Activated CD8-positive, alpha-beta memory T cell treated with anti-CD3 and anti-CD28 coated beads for 24 hours (primary cell): ENCODE measurements around the gene TRMU.

Experiments used
- DNase-seq: peaks from one replicate; pipeline ENCODE4 v3.0.0-alpha.2; 2020

TRMU gene, protein sequence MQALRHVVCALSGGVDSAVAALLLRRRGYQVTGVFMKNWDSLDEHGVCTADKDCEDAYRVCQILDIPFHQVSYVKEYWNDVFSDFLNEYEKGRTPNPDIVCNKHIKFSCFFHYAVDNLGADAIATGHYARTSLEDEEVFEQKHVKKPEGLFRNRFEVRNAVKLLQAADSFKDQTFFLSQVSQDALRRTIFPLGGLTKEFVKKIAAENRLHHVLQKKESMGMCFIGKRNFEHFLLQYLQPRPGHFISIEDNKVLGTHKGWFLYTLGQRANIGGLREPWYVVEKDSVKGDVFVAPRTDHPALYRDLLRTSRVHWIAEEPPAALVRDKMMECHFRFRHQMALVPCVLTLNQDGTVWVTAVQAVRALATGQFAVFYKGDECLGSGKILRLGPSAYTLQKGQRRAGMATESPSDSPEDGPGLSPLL

GRCh38 chr22:46335201-46336118 lies at the start of gene TRMU:
TRMU (plus strand) TSS chr22:46335714; CDS start chr22:46335765, 51 bp downstream.
- DNase-seq = peak; percentile 90

DNA sequence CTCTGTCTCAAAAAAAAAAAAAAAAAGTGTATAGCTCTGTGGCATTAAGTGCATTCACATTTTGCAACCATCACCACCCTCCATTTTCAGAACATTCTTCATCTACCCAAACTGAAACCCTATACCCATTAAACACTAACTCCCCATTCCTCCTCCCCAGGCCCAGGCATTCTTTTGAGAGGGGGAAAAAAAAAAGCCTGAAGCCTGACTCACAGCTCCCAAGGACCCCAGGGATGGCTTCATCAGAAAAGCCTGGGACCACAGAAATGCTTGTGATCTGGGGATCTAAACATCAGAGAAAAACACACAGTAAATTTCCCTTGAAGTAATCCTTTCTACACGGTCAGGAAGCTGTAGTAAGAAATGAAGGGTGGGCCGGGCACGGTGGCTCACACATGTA lies 49.5 kb upstream of the TRMU start:
- DNase-seq = no peak

DNA sequence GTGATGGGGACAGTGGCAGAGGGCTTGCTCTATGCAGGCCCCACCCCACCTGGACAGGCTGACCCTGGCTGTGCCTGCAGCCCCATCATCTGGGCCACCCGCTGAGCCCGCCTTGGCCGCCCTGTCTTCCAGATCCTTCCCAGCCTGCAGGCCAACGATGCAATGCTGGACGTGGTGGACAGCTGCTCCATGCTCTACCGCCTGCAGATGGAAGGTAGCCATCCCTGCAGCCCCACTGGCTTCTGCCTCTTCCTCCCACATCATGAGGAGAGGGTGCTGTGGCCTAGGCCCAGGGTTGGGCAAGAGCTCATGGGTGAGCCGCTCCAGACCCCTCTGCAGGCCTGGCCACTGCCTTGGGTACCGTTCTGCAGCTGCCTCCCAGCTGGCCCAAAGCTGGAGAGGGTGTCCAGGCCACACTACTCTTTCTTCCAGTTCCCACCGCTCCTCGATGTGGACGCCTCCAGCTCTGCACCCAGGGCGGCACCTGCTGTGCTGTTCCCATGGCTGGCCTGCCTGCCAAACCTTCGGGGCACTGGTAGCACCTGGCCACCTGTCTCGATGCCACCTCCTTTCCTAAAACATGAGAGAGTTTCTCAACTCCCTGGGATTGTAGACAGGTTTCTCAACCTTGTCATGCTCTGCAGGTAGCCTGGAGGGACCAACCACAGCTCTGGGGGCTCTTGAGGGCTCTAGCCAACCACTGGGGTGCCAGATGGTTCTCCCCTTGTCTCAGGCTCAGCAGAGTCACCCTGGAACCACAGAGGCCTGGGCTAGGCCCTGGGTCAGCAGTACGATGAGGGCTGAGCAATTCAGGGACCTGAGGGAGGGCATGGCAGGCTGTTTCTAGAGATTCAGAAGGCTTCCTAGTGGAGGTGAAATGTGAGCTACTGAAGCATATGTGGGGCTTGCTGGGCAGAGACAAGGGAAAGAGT lies 48.3 kb upstream of the TRMU start:
- DNase-seq = no peak

DNA sequence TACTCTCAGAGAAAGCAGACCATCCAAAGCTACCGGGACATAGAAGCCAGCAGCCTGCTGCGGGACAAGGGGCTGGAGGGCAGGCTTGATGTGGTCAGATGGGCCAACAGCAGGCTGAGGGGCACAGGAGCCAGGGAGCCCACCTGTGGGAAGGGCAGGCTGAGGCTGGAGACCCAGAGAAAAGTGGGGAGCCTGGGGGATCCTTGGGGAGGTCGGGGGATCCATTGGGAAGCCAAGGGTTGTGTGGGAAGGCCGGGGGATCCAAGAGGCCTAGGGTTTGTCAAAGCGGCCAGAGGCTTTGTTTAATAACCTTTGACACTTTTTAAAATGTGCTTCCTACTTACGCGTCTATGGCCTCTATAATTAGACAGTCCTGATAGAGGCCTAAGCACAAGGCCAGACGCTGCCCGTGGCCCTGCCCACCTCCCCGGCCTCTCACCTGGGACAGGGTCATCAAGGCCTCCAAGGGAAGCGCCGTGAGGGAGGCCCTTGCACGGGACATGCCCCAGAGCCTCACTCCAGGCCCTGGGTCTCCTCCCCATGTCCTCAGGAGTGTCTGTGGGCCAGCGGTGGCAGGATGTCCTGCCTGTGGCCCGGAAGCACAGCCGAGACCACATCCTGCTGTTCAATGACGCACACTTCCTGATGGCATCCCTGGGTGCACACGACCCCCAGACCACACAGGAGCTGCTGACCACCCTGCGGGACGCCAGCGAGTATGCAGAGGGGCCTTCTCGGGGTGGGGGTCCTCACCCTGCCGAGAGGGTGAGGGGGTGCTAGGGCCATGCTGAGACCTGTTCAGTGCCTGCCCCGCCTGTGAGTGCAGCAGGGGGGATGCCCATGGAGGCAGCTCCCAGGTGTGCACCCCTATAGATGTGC lies 47.4 kb upstream of the TRMU start:
- DNase-seq = peak; percentile 70

- no peak for DNase-seq
Observed at GRCh38 chr22:46288846-46289243, 46.7 kb upstream of the TRMU start.

DNA sequence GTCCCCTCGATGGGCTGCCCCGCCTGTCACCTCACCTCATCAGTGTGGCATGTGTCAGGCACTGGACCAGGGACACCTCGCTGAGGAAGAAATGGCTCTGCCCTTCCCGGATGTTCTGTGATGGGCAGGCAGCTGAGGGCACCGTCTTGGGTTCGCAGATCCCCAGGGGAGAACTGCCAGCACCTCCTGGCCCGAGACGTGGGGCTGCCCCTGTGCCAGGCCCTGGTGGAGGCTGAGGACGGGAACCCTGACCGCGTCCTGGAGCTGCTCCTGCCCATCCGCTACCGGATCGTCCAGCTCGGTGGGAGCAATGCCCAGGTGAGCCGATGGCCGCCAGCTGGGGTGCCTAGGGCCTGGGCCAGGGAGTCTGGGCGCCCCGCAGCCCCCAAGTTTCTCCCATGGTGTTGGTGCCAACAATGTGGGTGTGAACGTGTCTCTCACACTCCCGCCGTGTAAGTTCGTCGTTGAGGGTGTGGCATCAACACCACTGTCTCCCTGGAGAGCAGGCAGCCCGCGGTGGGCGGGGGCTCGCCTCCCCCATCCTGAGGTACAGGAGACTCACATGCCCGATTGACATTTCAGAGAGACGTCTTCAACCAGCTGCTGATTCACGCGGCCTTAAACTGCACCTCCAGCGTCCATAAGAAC lies 46.1 kb upstream of the TRMU start:
- no peak for DNase-seq

- DNase-seq = no peak
Observed at GRCh38 chr22:46290121-46290842, 45.2 kb upstream of the TRMU start.

DNA sequence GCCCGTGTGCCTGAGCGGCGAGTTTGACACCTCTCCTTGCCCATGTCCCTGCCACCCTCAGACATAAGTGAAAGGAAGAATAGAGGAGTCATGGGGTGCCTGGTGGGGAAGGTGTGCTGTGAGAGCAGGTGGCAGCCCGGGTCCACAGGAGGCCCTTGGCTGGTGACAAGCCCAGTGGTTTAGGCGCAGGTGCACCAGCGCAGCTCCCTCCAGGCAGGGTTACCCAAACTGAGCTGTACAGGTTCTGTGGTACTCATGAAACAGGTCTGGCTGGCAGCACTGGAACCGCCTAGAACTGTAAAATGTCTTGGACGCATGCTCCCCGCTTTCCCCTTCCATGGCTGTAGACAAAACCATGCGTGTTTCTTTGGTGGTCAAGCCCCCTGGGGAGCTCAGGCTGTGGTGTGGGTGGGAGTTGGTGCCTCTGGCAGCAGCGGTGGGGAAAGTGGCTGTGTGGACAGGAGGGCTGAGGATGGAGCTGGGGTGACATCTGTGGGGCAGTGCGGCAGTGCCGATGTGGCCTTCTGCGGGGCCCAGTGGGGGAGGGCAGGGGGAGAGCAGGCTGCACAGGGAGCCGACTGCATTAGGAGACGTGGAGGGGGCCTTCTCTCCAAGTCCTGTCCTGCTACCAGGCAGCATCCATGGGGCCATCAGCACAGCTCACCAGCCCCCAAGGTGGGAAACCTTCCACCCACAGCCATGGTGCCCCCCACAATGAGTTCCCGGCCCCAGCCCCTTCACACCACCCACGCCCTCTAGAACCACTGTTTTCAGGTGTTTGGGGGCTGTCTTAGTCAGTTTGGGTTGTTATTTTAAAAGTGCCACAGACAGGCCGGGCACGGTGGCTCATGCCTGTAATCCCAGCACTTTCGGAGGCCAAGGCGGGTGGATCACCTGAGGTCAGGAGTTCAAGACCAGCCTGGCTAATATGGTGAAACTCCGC lies 44.4 kb upstream of the TRMU start:
- no peak for DNase-seq

GRCh38 chr22:46292173-46292572 lies 43.3 kb upstream of the TRMU start:
- no peak for DNase-seq

- no peak for DNase-seq
Observed at GRCh38 chr22:46292732-46293131, 42.8 kb upstream of the TRMU start.

DNA sequence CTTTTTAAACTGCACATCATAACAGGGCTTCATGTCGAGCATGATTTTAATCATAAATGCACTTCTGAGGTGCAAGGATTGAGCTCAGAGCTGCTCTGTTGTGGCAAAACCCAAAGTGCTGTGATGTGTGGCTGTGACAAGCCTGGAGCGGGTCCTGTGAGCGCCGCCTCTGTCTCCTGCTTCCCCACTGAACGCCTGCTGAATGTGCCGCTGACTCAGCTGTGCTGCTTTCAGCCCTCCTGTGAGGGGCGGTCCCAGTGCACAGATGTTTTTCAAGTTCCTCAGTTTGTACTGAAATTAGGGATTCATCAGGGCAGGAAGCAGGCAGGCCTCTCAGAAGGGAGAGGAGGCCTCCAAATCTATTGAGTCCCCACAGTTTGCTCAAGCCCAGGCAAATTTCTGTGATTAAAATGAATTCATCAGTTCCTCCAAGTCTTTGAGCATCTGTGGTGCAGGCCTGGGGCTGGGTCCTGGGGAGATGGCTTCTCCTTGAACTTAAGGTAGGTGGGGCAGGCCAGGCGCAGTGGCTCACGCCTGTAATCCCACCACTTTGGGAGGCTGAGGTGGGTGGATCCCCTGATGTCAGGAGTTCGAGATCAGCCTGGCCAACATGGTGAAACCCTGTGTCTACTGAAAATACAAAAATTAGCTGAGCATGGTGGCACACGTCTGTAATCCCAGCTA lies 41.8 kb upstream of the TRMU start:
- no peak for DNase-seq

DNA sequence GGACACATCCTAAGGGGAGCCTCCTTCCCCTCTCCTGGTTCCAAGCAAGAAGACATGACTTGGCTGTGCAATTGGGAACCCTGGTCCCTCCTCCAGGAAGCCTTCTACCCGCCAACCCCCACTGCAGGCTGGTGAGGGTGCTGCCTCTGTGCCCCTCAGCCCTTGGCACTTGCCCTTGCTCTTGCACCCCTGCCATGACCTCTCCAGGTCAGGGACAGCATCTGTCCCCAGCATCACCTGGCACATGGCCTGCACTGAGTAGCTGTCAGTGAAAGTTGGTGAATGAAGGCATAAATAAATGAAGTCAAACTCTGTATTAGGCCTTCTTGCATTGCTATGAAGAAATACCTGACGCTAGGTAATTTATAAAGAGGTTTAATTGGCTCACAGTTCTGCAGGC lies 40.7 kb upstream of the TRMU start:
- no peak for DNase-seq

DNA sequence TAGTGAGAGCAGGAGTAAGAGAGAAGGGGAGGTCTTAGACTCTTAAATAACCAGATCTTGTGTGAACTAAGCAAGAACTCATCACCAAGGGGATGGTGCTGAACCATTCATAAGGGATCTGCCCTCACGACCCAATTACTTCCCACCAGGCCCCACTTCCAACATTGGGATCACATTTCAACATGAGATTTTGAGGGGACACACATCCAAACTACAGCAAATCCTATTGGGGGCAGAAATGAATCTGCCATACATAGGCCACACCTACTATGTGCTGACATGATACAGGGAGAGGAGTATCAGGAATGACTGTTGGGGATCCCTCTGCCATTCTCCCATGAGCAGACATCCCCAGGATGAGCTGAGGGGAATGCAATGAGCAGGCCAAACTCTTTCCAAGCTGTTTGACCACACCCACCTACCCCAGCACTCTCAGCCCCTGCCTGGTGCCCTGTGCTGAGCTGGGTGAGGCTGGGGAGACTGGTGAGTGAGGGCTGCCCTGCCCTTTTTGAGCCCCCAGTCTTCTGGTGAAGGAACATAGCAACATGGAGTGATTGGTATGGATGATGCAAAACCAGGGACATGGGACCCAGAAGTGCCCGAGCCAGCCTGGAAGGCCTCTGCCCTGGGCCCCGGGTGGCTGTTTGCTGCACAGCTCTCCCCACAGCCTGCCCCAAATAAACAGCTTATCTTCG lies 40.1 kb upstream of the TRMU start:
- DNase-seq = no peak

DNA sequence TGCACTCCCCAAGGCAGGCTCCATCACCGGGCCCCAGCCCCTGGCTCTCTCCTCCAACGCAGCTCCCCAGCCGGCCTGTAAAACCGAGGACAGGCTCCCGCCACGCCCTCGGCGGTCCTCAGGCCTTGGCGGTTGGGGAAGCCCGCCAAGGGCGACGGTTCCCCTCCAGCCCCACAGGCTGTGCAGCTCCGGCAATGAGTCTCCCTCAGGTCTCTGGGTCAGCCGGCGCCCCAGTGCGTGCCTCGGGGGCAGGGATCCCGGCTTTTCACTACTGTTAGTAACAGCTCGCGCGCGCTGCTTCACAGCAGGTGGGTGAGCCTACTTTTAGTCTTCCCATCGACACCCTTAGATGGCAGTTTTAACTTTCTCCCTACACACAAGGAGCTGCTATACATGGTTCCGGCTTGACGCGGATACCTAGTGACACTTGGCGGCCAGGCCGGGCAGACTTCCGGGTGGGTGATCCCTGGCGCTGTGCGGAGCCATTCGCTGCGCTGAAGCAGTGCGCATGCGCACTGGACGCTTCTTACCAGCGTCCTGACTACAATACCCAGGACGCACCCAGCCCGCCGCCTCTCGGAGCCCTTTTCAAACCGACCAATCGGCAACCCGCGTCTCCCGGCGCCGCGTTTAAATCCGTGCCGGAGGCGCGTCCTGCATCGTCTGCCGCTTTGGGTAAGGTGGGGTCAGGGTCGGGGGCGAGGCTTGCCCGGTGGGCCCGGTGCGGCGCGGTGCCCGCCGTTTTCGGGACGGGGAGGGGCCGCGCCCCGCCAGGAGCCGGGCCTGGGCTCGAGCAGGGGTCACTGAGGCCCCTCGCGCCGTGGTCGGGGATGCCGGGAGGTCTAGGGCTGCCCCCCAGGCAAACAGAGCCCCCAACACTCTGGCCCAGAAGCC lies 39.0 kb upstream of the TRMU start, which contains the start of gene GTSE1:
TSS of gene GTSE1 (plus strand) at position 614 of the 894 bp plus-strand sequence. CDS start 531 bp downstream, outside the sequence.
- peak; percentile 97 for DNase-seq

DNA sequence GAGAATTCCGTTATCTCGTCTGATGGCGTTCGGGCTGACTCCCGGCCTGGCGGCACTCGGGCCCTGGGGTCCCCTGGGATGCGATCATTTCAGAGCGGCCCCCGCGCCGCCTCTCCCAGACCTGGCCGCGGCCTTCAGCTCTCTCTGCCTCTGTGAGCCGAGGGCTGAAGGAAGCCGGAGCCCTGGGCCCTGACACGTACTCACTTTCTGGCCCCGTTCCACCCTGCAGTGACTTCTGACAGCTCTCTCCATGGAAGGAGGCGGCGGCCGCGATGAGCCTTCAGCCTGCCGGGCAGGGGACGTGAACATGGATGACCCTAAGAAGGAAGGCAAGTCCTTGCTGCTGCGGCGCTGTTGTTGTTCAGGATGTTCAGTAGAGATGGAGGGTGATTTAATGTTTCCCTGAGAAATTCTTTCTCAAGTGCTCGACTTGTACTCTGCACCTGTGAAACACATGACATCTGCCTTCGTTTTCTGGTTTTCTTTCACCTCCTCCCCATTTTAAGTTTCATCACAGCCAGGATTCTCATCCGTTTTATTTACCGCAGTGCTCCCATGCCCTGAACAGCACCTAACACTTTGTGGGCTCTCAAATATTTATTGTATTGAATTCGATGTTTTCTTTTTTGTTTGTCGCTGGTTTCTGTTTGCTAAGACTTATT lies 38.2 kb upstream of the TRMU start:
- DNase-seq = no peak

DNA sequence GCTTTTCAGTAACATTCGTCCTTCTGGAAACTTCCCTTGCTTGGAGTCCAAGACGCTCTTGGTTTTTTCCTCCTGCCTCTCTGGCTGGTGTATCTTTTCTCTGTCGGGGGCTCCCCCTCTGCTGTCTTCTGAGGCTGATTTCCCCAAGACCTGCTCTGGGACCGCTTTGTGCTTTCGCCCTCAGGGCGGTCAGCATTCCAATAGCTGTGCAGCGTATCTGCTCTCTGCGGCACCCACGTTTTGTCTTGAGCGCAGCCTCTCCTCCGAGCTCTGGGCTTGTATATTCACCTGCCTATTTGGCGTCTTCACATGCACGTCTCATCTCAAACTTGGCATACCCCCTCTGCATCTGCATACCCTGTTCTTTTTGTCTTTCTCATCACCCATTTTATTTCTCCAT lies 36.4 kb upstream of the TRMU start:
- no peak for DNase-seq
